KBM-7 (cell line): ENCODE measurements around the gene TCEA3.

Experiments used
- DNase-seq: peaks from one replicate; pipeline ENCODE4 v3.0.0-alpha.2; 2015
- in situ Hi-C: fragments of 300-500 bp; cut with MboI; formaldehyde crosslinking; loops from 2 replicates; pipeline ENCODE4 v1.14.3; 2020; ENCODE audit warnings: low sequenced_read_pairs, low pct_unique_long_range_greater_than_20kb, mixed read lengths

Gene TCEA3

GRCh38 chr1:23449306-23449705 is 24.8 kb upstream of the TCEA3 start:
- DNase-seq = no peak
- in situ Hi-C loops = no loop called here

- in situ Hi-C loops = no loop called here
These were observed 24.3 kb upstream of the TCEA3 start for GRCh38 chr1:23448846-23449245.

DNA sequence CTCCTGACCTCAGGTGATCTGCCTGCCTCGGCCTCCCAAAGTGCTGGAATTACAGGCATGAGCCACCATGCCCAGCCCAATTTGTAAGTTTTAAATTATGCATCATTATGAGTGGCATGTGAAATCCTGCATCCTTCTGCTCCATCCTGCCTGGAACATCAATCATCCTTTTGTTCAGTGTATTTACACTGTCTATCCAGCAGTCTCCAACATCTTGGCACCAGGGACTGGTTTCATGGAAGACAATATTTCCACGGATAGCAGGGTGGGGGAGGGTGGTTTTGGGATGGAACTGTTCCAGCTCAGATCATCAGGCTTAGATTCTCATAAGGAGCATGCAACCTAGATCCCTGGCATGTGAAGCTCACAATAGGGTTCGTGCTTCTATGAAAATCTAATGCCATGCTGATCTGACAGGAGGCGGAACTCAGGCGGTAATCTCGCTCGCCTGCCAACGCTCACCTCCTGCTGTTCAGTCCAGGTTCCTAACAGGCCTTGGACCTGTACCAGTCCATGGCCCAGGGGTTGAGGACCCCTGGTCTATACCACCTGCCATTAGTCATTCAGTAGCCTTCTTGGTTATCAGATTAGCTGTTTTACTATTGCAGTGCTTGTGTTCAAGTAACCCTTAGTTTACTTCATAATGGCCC is 22.2 kb upstream of the TCEA3 start:
- in situ Hi-C loops = no loop called here
- DNase-seq = no peak

More at GRCh38 chr1:23448846-23449245, 24.3 kb upstream of the TCEA3 start:
- DNase-seq = no peak

DNA sequence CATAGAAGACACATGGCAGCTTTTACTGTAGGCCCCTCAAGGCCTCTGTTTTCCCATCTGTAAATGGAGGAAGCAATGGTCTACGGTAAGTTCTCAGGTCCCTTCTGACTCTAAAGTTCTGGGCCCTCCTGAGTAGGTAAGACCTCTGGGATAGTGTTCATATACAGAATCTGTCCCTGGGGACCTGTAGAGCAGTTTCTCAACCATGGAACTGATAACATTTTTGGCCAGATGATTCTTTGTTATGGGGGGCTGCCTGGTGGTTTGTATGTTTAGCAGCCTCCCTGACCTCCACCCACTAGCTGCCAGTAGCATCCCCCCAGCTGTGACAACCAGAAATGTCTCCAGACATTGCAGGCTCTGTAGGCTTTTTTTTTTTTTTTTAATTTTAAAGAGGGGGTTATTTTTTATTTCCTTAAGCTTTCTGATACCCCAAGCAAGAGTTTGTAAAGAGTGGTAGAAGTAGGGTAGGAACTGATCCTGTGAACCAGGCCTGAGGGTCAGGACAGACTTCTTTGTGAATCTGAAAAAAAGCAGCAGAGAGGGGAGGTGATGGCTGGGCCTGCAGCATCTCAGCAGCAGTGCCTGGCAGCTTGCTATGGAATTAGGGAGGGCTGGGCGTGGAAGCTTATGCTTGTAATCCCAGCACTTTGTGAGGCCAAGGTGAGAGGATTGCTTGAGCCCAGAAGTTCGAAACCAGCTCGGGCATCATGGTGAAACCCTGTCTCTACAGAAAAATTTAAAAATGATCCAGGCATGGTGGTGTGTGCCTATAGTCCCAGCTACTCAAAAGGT is 20.2 kb upstream of the TCEA3 start:
- DNase-seq = no peak
- in situ Hi-C loops = no loop called here

- in situ Hi-C loops = no loop called here
- DNase-seq = peak; percentile 28
These were observed 19.6 kb upstream of the TCEA3 start for GRCh38 chr1:23444104-23444533.

GRCh38 chr1:23442751-23443150 is 18.2 kb upstream of the TCEA3 start:
- in situ Hi-C loops = no loop called here
- no peak for DNase-seq

DNA sequence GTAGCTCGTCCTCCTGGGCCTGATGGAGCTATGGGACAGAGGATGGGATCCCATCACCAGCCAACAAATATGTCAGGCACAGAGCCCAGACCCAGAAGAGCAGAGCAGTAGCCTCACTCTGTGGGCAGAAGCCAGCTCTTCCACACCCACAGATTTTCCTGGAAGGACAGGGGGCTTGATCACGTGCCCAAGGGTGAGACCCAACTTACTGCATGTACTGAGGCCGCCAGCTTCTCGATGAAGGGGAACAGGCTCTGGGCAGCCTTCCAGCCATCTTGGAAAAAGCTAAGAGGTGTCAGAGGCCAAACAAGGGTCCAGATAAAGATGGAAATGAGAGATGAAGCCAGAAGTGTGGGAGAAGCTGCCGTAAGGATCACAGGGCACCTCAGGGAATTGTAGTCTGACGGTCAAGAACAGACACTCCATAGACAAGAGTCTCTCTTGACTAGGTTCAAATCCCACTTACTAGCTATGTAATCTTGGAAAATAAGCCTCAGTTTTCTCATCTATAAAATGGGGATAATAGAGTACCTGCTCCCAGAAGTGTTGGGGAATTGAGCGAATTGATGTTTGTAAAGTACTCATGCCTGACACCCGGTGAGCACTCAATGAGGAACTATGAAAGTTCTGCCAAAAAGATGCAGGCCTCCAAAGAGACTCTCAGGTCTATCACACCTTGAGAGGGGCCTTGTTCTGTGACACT is 17.0 kb upstream of the TCEA3 start:
- DNase-seq = no peak
- in situ Hi-C loops = no loop called here

DNA sequence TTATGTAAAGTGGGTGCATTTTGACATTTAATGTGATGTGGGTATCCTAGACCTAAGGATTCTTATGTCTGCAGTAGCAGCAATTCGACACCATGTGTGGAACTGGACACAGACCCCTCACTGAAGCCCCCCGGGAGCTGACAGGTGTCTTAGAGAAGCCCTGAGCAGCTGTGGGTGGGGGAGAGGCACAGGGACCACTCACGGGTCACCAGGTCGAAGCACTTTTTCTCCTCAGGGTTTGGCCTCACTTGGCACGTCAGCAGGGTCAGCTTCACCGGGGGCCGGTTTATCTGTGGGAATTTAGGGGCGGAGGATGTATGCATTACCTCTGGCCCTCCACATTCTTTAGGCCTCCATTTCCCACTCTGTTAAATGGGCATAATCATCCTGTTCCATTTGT is 14.0 kb upstream of the TCEA3 start:
- in situ Hi-C loops = no loop called here
- DNase-seq = no peak

GRCh38 chr1:23437355-23437664 is 12.8 kb upstream of the TCEA3 start:
- in situ Hi-C loops = no loop called here
- no peak for DNase-seq

DNA sequence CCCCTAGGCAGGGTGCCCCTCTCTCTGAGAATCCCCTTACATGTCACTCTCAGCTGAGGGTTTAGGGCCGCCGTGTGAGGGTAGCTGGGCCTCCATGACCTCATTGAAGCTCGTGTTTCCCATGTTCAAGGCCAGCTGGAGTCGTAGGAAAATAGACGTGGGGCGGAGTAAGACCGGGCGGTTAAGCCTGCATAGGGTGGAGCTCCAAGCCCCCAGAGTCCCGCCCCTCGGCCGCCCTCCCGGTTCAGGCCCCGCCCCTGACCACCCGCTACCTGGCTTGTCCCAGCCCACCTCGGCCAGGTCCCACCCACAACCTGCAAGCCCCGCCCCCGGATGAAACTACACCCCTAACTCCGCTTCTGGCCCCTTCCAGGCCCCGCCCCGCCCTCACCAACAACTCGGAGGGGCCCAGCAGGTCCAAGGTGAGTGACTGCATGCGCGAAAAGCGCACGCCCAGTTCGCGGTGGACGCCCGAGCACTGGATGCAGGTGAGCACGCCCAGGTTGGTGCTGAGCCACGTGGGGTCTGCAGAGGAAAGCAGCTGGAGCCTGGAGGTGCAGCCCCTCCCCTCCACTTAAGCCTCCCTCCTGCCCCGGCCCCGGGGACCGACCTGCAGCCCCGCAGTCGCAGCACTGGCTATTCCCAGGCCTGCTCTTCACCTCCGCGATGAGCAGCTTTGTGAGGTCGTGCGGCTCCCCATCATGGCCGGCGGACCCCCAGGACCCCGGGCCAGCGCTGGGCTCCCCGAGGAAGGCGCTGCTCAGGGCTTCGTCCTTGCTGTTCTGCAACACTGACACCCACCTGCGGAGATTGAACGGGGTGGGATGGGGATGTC is 12.2 kb upstream of the TCEA3 start:
- DNase-seq = no peak

DNA sequence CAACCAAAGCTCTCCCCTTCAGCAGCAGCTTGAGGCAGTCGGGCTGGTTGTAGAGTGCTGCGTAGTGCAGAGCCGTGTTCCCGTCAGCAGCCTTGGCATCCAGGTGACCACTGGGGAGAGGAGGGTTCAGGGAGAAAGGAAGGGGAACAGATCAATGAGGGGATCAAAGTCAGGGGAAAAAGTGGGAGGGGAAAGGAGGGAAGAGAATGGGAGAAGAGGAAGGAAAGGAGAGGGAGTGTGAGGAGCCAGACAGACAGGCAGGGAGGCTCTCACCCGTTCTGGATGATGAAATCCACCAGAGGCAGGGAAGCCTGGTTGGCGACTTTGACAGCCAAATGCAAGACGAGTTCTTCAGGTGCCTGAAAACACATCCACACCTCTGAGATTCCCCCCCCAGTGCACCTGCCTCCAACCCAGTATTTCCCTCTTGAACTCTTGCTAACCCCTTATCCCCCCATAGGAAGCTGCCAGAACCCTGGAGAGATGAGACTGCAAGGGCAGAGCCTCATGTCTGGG is 9.8 kb upstream of the TCEA3 start:
- in situ Hi-C loops = no loop called here
- DNase-seq = no peak

More for the DNA sequence above, 12.2 kb upstream of the TCEA3 start:
- in situ Hi-C loops = no loop called here

DNA sequence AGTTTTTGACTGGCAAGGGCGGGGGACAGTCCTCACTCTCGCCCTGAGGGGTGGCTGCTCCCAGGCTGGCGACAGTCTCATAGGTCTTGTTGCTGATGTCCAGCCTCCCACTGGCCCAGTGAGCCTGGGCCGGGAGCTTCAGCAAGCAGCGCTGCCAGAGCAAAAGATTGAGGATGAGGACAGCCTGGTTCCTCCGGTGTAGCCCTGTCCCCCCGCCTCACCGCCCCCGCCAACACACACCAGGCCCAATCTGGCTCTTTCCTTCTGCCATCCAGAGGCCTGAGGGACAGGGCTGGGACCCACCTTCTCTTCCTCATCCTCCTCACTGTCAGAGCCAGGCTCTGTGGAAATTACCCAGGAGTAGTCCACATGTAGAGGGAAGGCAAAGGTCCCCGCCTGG is 8.6 kb upstream of the TCEA3 start:
- DNase-seq = no peak
- in situ Hi-C loops = no loop called here

GRCh38 chr1:23431431-23431830 is 6.9 kb upstream of the TCEA3 start:
- DNase-seq = no peak
- in situ Hi-C loops = no loop called here

DNA sequence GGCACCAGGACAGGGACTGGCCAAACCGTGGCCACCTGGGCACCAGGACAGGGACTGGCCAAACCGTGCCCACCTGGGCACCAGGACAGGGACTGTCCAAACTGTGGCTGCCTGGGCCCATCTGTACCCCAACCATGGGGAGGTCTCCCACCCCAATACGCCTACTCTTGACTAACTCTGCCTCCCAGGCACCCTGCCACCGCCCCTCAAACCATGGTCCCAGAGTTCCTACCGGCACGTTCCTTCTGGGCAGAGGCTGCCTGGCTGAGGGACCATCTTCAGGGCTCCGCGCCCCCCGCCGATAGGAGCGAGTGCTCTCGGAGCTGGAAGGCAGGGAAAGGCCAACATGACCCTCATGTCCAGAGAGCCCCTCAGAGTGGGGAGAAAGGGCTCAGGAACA is 6.3 kb upstream of the TCEA3 start:
- in situ Hi-C loops = no loop called here
- no peak for DNase-seq

DNA sequence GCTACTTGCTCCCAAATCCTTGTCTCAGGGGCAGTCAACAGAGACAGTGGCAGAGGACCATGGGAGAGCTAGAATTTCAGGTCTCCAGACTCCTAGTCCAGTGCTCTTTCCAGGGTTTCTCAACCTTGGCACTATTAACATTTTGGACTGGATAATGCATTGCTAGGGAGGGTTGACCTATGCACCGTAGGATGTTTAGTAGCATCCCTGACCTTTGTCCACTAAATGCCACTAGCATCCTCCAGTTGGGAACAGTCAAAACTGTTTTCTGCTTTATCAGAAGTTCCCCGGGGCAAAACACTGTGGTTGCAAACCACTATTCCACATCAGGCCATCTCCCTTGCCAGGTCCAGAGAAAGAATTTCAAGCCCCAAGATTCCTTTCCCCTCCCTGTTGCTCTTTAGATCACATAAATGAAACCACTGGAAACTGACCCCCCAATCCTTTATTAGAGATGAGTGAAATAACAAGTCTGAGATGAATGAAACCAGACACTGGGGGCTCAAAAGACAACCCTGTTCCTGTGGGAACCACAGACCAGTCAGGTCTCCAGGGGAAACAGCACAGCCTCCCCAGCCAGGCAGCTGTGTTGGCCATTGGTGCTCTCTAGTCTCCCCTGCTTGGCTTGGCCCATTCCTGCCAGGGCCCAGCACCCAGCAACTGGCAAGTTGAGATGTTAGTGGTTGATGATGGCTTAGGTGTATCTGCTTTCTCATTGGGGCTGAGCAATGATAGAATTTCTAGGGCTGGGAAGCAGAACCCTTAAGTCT is 3.8 kb upstream of the TCEA3 start:
- in situ Hi-C loops = no loop called here
- no peak for DNase-seq

- no peak for DNase-seq
- in situ Hi-C loops = no loop called here
These were observed 3.0 kb upstream of the TCEA3 start for GRCh38 chr1:23427550-23427949.

GRCh38 chr1:23426828-23427227 is 2.3 kb upstream of the TCEA3 start:
- in situ Hi-C loops = no loop called here
- DNase-seq = no peak

- no peak for DNase-seq
- in situ Hi-C loops = no loop called here
These were observed 596 bp upstream of the TCEA3 start for GRCh38 chr1:23425193-23425494.
